ENCODE measurements around the gene ADGRG6.

Gene ADGRG6

GRCh38 chr6:142372348-142372747, 70.5 kb downstream of the ADGRG6 start:
- no peak overlapping the region for H3K27ac Mint-ChIP-seq
- DNase-seq, result no peak
- no peak overlapping the region for H3K4me3 Mint-ChIP-seq
- no peaks in the 10 kb centered on the region for H3K36me3 Mint-ChIP-seq (ENCODE audit: insufficient read depth)
- H3K27me3 Mint-ChIP-seq, result peaks cover 12 to 17% of the 10 kb centered on the region in 2 donors
- no peak for ATAC-seq (replicated peaks)
- H3K4me1 Mint-ChIP-seq (ENCODE audit: low read depth in 2 of 2), result no peaks in the 10 kb centered on the region
- H3K9me3 Mint-ChIP-seq, result no peaks in the 10 kb centered on the region

GRCh38 chr6:142373268-142374090, 71.7 kb downstream of the ADGRG6 start:
- DNase-seq (no peak), ATAC-seq (replicated peaks) (no peak)
- no peaks in the 10 kb centered on the region for H3K36me3 Mint-ChIP-seq (ENCODE audit: insufficient read depth)
- H3K27me3 Mint-ChIP-seq, result peaks cover 8 to 22% of the 10 kb centered on the region in 2 donors
- H3K9me3 Mint-ChIP-seq, result no peaks in the 10 kb centered on the region
- no peak overlapping the region for H3K4me3 Mint-ChIP-seq
- no peak overlapping the region for H3K27ac Mint-ChIP-seq
- no peaks in the 10 kb centered on the region for H3K4me1 Mint-ChIP-seq (ENCODE audit: low read depth in 2 of 2)

DNA sequence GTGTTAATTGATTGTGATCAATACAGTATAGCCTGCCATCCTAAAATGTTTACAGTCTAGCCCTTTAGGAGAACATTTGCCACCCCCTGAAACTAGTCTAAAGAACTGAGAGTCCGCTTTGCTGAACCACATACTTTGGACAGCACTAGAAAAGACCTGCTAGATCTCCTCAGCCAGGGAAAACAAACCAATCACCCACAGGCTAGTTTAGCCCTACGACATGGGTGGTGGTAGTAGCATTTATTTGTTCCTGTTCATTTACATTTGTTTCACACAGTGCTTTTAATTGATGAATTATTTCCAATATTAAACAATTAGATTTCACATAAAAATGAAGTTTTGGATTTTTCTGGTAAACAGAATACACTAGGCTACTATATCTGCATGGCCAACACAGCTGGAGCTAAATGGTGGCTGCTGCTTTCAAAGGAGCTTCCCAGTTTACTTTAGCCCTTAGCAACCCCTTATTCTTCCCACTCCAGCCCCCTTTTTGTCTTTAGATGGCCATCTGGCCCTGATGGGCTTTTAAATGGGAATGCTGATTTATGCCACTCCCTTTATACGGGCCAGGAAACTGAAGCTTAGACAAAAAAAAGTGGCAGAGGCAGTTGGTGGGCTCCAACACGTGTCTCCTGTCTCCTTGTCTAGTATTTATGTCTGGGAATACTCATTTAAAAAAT, 72.4 kb downstream of the ADGRG6 start:
- ATAC-seq (replicated peaks) (no peak), DNase-seq (no peak)
- no peaks in the 10 kb centered on the region for H3K4me1 Mint-ChIP-seq (ENCODE audit: low read depth in 2 of 2)
- H3K27me3 Mint-ChIP-seq, result peaks cover 16 to 29% of the 10 kb centered on the region in 2 donors
- no peaks in the 10 kb centered on the region for H3K36me3 Mint-ChIP-seq (ENCODE audit: insufficient read depth)
- H3K9me3 Mint-ChIP-seq, result no peaks in the 10 kb centered on the region
- no peak overlapping the region for H3K27ac Mint-ChIP-seq
- no peak overlapping the region for H3K4me3 Mint-ChIP-seq

DNA sequence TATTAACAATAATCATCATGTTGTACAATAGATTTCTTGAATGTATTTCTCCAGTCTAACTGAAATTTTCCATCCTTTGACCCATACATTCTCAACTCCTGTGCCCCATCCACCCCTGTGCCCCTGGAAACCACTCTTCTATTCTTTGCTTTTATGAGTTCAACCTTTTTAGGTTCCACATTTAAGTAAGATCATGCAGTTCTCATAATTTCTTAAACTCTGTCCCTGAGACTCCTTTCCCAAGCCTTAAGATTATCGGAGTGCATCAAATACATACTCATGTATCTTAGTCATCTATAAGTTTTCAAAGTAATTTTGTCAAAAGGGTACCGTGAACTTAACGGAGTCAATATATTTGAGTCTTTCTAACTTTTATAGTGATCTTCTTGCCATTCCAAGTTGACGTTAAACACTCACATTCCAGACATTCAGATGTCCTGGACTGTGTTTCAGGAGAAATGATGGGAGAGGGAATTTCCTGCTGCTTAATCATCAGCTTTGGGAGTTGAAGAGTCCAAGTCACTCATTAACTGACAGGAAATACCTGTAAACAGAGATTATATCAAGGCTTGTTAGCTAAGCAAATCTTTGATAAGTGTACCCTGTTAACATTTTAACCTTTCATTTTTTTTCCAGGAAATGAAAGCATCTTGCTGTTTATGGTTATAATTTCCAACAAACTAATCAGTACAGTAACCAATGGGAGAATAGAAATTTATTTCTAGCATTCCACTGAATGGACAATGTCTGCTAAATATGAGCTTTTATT, 73.3 kb downstream of the ADGRG6 start:
- no peak overlapping the region for H3K27ac Mint-ChIP-seq
- no peaks in the 10 kb centered on the region for H3K4me1 Mint-ChIP-seq (ENCODE audit: low read depth in 2 of 2)
- peaks cover 18 to 38% of the 10 kb centered on the region in 2 donors for H3K27me3 Mint-ChIP-seq
- ATAC-seq (replicated peaks) (no peak), DNase-seq (no peak)
- H3K4me3 Mint-ChIP-seq, result no peak overlapping the region
- no peaks in the 10 kb centered on the region for H3K36me3 Mint-ChIP-seq (ENCODE audit: insufficient read depth)
- H3K9me3 Mint-ChIP-seq, result no peaks in the 10 kb centered on the region

- Mint-ChIP-seq H3K9me3 (no peaks in the 10 kb centered on the region), H3K4me3 (no peak overlapping the region), H3K36me3 (ENCODE audit: insufficient read depth) (no peaks in the 10 kb centered on the region), H3K27me3 (peaks cover 18 to 47% of the 10 kb centered on the region in 2 donors), H3K4me1 (ENCODE audit: low read depth in 2 of 2) (no peaks in the 10 kb centered on the region), H3K27ac (no peak overlapping the region)
- DNase-seq (no peak), ATAC-seq (replicated peaks) (no peak)
Observed at GRCh38 chr6:142376115-142376514, 74.3 kb downstream of the ADGRG6 start.

DNA sequence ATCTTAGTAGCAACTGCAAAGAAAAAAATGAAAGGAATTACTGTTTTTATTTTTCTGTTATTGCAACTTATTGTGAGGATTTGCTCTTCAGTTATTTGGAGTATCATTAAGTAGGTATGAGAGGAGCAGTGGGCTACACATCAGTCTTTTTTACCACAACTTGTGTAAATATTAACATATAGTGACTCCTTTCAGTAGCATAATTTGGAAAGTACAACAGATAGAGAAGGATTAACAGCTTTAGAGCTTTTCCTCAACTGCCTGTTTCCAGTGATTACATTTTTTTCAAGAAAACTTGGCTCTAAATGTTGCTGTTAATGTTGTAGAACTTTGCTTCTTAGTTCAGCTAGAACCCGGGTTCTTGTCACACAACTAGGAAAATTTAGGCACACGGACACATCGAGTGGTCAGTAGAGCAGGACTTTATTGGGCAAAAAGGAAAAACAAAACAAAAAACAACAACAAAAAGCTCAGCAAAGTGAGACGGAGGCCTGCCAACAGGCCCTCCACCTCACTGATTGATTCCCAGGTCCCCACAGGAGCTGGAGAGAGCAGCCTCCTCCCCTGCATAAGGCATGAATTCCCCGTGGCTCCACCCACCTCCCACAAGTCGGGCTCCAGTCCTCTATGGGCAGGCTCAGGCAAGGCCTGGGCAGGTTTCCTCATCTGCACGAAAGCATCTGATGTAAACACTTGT, 75.1 kb downstream of the ADGRG6 start:
- DNase-seq (no peak), ATAC-seq (replicated peaks) (no peak)
- H3K4me1 Mint-ChIP-seq (ENCODE audit: low read depth in 2 of 2), result no peaks in the 10 kb centered on the region
- H3K4me3 Mint-ChIP-seq, result no peak overlapping the region
- H3K27ac Mint-ChIP-seq, result no peak overlapping the region
- H3K9me3 Mint-ChIP-seq, result no peaks in the 10 kb centered on the region
- peaks cover 21 to 47% of the 10 kb centered on the region in 2 donors for H3K27me3 Mint-ChIP-seq
- H3K36me3 Mint-ChIP-seq (ENCODE audit: insufficient read depth), result no peaks in the 10 kb centered on the region

DNA sequence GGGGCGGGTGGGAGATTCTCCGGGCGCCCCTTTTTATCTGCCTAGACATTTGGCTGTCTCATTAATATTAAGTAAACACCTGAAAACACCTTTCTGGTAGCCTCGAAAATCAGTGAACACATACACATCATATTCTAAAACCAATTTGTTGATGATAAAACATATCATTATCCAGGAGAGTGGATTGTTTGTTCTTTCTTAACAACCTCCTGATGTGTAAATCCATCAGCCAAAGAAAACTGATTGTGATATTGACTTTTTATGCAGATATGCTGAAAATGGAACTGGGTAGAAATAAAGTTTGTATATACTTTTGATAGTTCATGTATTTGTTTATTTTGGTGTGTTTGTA, 75.7 kb downstream of the ADGRG6 start:
- Mint-ChIP-seq H3K4me3 (no peak overlapping the region), H3K27ac (no peak overlapping the region), H3K36me3 (ENCODE audit: insufficient read depth) (no peaks in the 10 kb centered on the region), H3K27me3 (peaks cover 22 to 47% of the 10 kb centered on the region in 2 donors), H3K9me3 (no peaks in the 10 kb centered on the region), H3K4me1 (ENCODE audit: low read depth in 2 of 2) (no peaks in the 10 kb centered on the region)
- DNase-seq (no peak), ATAC-seq (replicated peaks) (no peak)

DNA sequence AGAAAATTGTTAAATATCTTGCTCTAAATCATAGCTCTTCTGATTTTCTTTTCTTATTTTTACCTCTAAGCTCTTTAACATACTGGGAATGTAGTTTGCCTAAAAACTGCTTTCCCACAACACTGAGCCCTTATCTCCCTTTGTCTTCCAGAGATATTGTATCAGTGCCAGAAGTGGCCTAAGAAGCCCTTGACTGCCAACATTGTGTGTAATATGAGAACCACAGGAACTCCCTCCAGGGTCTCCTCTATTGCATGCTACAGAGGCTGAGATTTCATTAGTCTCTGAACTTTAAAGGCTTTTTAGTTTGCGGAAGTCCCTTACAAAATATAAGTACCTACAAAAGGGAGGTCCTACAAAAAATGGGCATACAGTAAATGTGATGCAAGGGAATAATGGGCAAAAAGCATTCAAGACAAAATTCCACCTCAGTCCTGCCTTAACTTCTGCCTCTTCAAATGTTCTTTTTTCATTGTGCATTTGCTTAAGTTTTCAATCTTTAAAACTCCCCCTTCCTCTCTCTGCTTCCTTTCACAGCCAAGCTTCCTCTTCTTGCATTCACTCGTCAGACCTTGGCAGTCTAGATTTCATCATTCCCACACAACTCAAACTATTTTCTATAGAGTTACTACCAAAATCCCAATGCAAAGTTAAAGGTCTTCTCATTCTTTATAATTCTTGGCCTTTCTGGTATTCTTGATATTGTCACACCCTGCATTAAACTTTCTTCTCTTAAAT, 76.5 kb downstream of the ADGRG6 start:
- H3K27ac Mint-ChIP-seq, result no peak overlapping the region
- ATAC-seq (replicated peaks) (no peak), DNase-seq (no peak)
- H3K36me3 Mint-ChIP-seq (ENCODE audit: insufficient read depth), result no peaks in the 10 kb centered on the region
- H3K4me3 Mint-ChIP-seq, result no peak overlapping the region
- H3K27me3 Mint-ChIP-seq, result peaks cover 22 to 47% of the 10 kb centered on the region in 2 donors
- no peaks in the 10 kb centered on the region for H3K4me1 Mint-ChIP-seq (ENCODE audit: low read depth in 2 of 2)
- H3K9me3 Mint-ChIP-seq, result no peaks in the 10 kb centered on the region

- Mint-ChIP-seq H3K36me3 (ENCODE audit: insufficient read depth) (no peaks in the 10 kb centered on the region), H3K4me1 (ENCODE audit: low read depth in 2 of 2) (no peaks in the 10 kb centered on the region), H3K27me3 (peaks cover 15 to 38% of the 10 kb centered on the region in 2 donors), H3K27ac (no peak overlapping the region), H3K4me3 (no peak overlapping the region), H3K9me3 (no peaks in the 10 kb centered on the region)
- no peak for ATAC-seq (replicated peaks)
- no peak for DNase-seq
Observed at GRCh38 chr6:142380626-142381025, 78.8 kb downstream of the ADGRG6 start.

DNA sequence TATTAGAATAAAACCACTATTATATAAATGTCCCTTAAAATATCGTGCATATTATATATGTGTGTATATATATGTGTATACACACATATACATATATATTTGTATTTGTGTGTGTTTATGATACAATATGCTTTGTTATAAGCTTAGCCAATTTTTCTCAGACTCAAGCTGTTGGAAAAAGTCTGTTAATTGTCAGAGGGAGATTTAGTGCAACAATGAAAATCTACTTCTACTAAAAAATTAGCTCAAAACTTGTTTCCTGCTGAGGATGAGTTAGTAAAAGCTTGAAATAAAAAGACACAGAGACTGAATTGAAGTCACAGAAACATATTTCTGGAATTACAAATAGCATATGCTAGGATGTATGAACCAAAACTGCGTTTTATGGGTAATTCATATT, 79.4 kb downstream of the ADGRG6 start:
- H3K36me3 Mint-ChIP-seq (ENCODE audit: insufficient read depth), result no peaks in the 10 kb centered on the region

DNA sequence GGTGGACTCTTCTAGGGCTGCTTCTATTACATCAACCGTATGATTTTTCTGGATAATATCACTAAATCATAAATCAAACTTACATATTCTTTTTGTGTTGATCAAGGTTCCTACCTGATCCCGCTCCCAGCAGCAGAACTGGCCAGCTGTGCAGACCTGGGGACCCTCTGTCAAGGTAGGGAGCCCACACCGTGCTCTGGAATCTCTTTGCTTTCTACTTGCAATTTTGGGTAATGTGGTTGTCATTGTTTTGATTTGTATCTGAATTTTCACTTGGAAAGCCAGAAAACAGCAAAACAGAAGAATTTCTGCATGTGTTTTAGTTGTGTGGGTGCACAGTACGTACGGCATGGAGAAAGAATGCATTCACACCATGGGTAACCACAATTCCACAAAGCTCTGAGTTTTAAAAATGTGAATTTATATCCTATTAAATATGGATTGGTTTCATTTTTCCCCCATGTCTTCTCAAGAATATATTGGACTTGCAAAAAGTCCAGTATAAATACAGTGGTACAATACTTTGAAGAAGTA, 80.1 kb downstream of the ADGRG6 start:
- no peaks in the 10 kb centered on the region for H3K4me1 Mint-ChIP-seq (ENCODE audit: low read depth in 2 of 2)
- no peak overlapping the region for H3K27ac Mint-ChIP-seq
- ATAC-seq (replicated peaks) (no peak), DNase-seq (no peak)
- H3K9me3 Mint-ChIP-seq, result no peaks in the 10 kb centered on the region
- no peak overlapping the region for H3K4me3 Mint-ChIP-seq
- H3K36me3 Mint-ChIP-seq (ENCODE audit: insufficient read depth), result no peaks in the 10 kb centered on the region
- H3K27me3 Mint-ChIP-seq, result peaks cover 15 to 35% of the 10 kb centered on the region in 2 donors

More for the DNA sequence above, 79.4 kb downstream of the ADGRG6 start:
- Mint-ChIP-seq H3K4me3 (no peak overlapping the region), H3K27me3 (peaks cover 15 to 38% of the 10 kb centered on the region in 2 donors), H3K27ac (no peak overlapping the region), H3K4me1 (ENCODE audit: low read depth in 2 of 2) (no peaks in the 10 kb centered on the region), H3K9me3 (no peaks in the 10 kb centered on the region)
- DNase-seq, result no peak
- no peak for ATAC-seq (replicated peaks)

DNA sequence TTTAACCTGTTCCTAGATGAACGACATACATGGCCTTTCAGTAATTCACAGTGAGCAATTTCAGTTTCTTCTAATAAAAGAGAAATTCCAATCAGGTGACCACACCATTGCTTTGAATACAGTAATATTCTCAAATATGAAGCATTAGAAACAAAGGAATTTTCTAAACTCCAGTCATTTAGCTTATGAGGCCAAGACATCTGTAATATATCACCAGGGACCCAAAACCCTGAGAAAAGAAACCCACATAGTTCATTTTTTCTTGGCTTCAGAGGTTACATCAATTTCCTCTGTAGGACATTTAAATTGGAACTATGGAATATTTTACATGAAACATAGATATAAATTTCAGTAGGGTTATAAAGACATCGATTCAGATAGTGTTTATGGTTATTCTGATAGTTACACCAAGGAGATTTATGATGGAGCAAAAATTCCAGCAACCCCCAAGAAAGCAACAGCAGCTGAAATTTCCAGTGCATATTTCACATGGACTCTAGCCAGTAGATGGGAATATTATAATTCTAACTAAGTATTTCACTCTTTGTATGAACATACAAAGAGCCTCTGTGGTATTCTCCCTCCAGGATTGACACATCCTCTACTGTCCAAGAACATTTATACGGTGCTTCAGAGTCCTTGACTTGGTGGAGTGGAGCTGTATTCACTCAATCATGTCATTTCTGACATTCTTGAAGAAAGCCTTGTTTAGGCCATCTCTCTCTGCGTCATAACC, 82.9 kb downstream of the ADGRG6 start:
- H3K27me3 Mint-ChIP-seq, result peaks cover 4 to 13% of the 10 kb centered on the region in 2 donors
- H3K27ac Mint-ChIP-seq, result no peak overlapping the region
- no peaks in the 10 kb centered on the region for H3K36me3 Mint-ChIP-seq (ENCODE audit: insufficient read depth)
- no peaks in the 10 kb centered on the region for H3K4me1 Mint-ChIP-seq (ENCODE audit: low read depth in 2 of 2)
- DNase-seq, result no peak
- H3K9me3 Mint-ChIP-seq, result no peaks in the 10 kb centered on the region
- ATAC-seq (replicated peaks), result no peak
- no peak overlapping the region for H3K4me3 Mint-ChIP-seq
